Endothelial cell of umbilical vein (primary cell): ENCODE measurements around the gene LRRC10B. TPM values are rescaled to one million over a fixed set of nuclear protein-coding genes. Genes with fewer than 3 reads are reported as not detected.

ENCODE experiments used
- BruUV-seq: library from RNA; stranded (reverse); fragments of 400-500 nt; replicated peaks from 2 replicates; lab custom pipeline; 2021; lab: Mats Ljungman, UMichigan
- CTCF ChIA-PET: fragments of 300-600, 350-600 bp; sonication (Branson Sonifier 250); formaldehyde crosslinking; loops from one replicate; lab custom pipeline; 2021; ENCODE audit warnings: antibody characterized with exemption, inconsistent platforms; lab: Charles Lee
- POLR2A ChIA-PET: fragments of 300-600, 350-600 bp; sonication (Branson Sonifier 250); formaldehyde crosslinking; loops from one replicate; lab custom pipeline; 2021; ENCODE audit warnings: antibody characterized with exemption, inconsistent platforms; lab: Charles Lee
- DNase-seq: peaks from one replicate; pipeline ENCODE4 v3.0.0-alpha.2; 2011; ENCODE audit warnings: low read depth, low spot score
- FAIRE-seq: peaks from 2 replicates; lab custom pipeline; 2011; peaks lifted over from hg19 to GRCh38; lab: Jason Lieb, UNC
- H2AFZ ChIP-seq: 2 replicates; pipeline ENCODE4 v1.6.0; 2012; ENCODE audit warnings: low read depth, low read length, control low read depth, inconsistent platforms
- H3K27ac ChIP-seq: 2 replicates; pipeline ENCODE4 v1.5.1; 2011; ENCODE audit warnings: low read depth, mild to moderate bottlenecking, control low read depth, low read length, moderate library complexity; ENCODE audit not compliant: insufficient read depth
- H3K27me3 ChIP-seq, 2 experiments: 2 replicates each; pipeline versions ENCODE4 v1.6.0 to v1.6.1; 2011; ENCODE audit warnings: low read length in 2 of 2, mixed read lengths in 1 of 2; ENCODE audit not compliant: control insufficient read depth in 2 of 2, insufficient read depth in 2 of 2
- H3K36me3 ChIP-seq, 2 experiments: 2 replicates in 1 of 2; 3 replicates in 1 of 2; pipeline ENCODE4 v1.5.1; 2011; ENCODE audit warnings: low read length in 2 of 2, mild to moderate bottlenecking in 1 of 2, moderate library complexity in 1 of 2; ENCODE audit not compliant: control insufficient read depth in 2 of 2, insufficient read depth in 2 of 2; ENCODE audit errors: extremely low read depth in 1 of 2
- H3K4me1 ChIP-seq: 3 replicates; pipeline ENCODE4 v1.5.1; 2011; ENCODE audit warnings: mild to moderate bottlenecking, low read length; ENCODE audit not compliant: control insufficient read depth, insufficient read depth; ENCODE audit errors: extremely low read depth
- H3K4me2 ChIP-seq: 2 replicates; pipeline ENCODE4 v1.6.1; 2011; ENCODE audit warnings: low read length, control low read depth, mixed read lengths; ENCODE audit not compliant: insufficient read depth
- H3K4me3 ChIP-seq, 3 experiments: fragments of 200-600 bp in 1 of 3; sonication (generic), shearing (Covaris generic) in 1 of 3; replicated peaks in 1 of 3; 2 replicates each; pipeline ENCODE4 v1.5.1; 2011 to 2016; ENCODE audit warnings: control low read depth in 3 of 3, low read length in 3 of 3, mild to moderate bottlenecking in 2 of 3, inconsistent platforms in 1 of 3, low read depth in 1 of 3, moderate library complexity in 1 of 3; ENCODE audit not compliant: insufficient read depth in 1 of 3
- H3K79me2 ChIP-seq: 2 replicates; pipeline ENCODE4 v1.6.0; 2012; ENCODE audit warnings: low read length, inconsistent platforms; ENCODE audit not compliant: control insufficient read depth, insufficient read depth
- H3K9ac ChIP-seq: replicated peaks from 2 replicates; pipeline ENCODE3; 2011; ENCODE audit warnings: low read length, control low read depth; ENCODE audit not compliant: insufficient read depth; ENCODE audit errors: extremely low read depth
- H3K9me1 ChIP-seq: replicated peaks from 3 replicates; pipeline ENCODE4 v1.6.0; 2011; ENCODE audit warnings: mild to moderate bottlenecking, low read length; ENCODE audit not compliant: control insufficient read depth, insufficient read depth; ENCODE audit errors: extremely low read depth
- H3K9me3 ChIP-seq: replicated peaks from 2 replicates; pipeline ENCODE4 v1.5.1; 2012; ENCODE audit warnings: low read length, inconsistent platforms; ENCODE audit not compliant: control insufficient read depth, insufficient read depth
- H4K20me1 ChIP-seq: replicated peaks from 2 replicates; pipeline ENCODE3; 2011; ENCODE audit warnings: mild to moderate bottlenecking, low read length; ENCODE audit not compliant: control insufficient read depth, insufficient read depth; ENCODE audit errors: extremely low read depth
- CTCF ChIP-seq, 2 donors: IDR thresholded peaks; 1 replicate in 1 of 2; 2 replicates in 1 of 2; pipeline ENCODE4 v1.5.1; 2011; ENCODE audit warnings: low read length in 2 of 2, mild to moderate bottlenecking in 2 of 2, moderate library complexity in 2 of 2, control low read depth in 1 of 2, inconsistent platforms in 1 of 2, low read depth in 1 of 2; ENCODE audit not compliant: insufficient read depth in 1 of 2; ENCODE audit errors: extremely low read depth in 1 of 2
- EZH2 ChIP-seq: IDR thresholded peaks from 2 replicates; pipeline ENCODE4 v1.6.1; 2012; ENCODE audit warnings: borderline replicate concordance, low read depth, mild to moderate bottlenecking, moderate library complexity, low read length, inconsistent platforms; ENCODE audit not compliant: severe bottlenecking
- FOS ChIP-seq: IDR thresholded peaks from 2 replicates; pipeline ENCODE4 v1.6.1; 2011; ENCODE audit warnings: mild to moderate bottlenecking, low read length, moderate library complexity, borderline replicate concordance; ENCODE audit not compliant: insufficient read depth
- GATA2 ChIP-seq: IDR thresholded peaks from 2 replicates; pipeline ENCODE4 v1.7.0; 2011; ENCODE audit warnings: low read depth, mild to moderate bottlenecking, moderate library complexity, mixed read lengths, low read length; ENCODE audit not compliant: insufficient read length, insufficient read depth
- JUN ChIP-seq: IDR thresholded peaks from 2 replicates; pipeline ENCODE4 v1.6.1; 2011; ENCODE audit warnings: borderline replicate concordance, low read depth; ENCODE audit not compliant: insufficient read length, insufficient read depth
- MYC ChIP-seq: IDR thresholded peaks from one replicate; pipeline ENCODE4 v1.6.1; 2011; ENCODE audit warnings: mild to moderate bottlenecking, low read depth, low read length
- POLR2A ChIP-seq: IDR thresholded peaks from 2 replicates; pipeline ENCODE4 v1.6.1; 2012; ENCODE audit warnings: low read depth, mild to moderate bottlenecking, control low read depth, low read length
- POLR2AphosphoS5 ChIP-seq: IDR thresholded peaks from 2 replicates; pipeline ENCODE4 v1.6.1; 2012; ENCODE audit warnings: low read depth, mild to moderate bottlenecking, control low read depth, low read length, moderate library complexity; ENCODE audit not compliant: insufficient read depth
- dilution Hi-C: fragments of 300-500 bp; cut with MboI; formaldehyde crosslinking; loops from one replicate; pipeline ENCODE4 v1.15.0; 2019; ENCODE audit warnings: low sequenced_read_pairs; ENCODE audit not compliant: extremely low pct_ligation_motif_present
- intact Hi-C: fragments of 100-400 bp; cut with micrococcal nuclease; formaldehyde crosslinking; loops from one replicate; pipeline ENCODE4 v1.10.0; 2022
- polyA plus RNA-seq, 4 experiments: library from polyadenylated mRNA; depleted of rRNA in 3 of 4; stranded (reverse) in 3 of 4; unstranded in 1 of 4; fragments of >200 nt; gene quantifications; 2 replicates each; pipeline versions ENCODE4 v1.2.1 to v1.2.3, GENCODE V29; 2011 to 2012; ENCODE audit warnings: missing spikeins in 1 of 4
- total RNA-seq: library from RNA; stranded (reverse); gene quantifications from 2 replicates; pipeline ENCODE4 v1.2.3, GENCODE V29; 2021
- TF ChIP-seq, protein P1 (sequence below): IDR thresholded peaks from 2 replicates; pipeline ENCODE4 v1.6.1; 2011; ENCODE audit not compliant: insufficient read depth, insufficient read length

LRRC10B gene
- total and polyA plus RNA-seq, 2 donors (not counting 3 experiments of a cell fraction or from before 2014, with no cell fraction given) = not detected

DNA sequence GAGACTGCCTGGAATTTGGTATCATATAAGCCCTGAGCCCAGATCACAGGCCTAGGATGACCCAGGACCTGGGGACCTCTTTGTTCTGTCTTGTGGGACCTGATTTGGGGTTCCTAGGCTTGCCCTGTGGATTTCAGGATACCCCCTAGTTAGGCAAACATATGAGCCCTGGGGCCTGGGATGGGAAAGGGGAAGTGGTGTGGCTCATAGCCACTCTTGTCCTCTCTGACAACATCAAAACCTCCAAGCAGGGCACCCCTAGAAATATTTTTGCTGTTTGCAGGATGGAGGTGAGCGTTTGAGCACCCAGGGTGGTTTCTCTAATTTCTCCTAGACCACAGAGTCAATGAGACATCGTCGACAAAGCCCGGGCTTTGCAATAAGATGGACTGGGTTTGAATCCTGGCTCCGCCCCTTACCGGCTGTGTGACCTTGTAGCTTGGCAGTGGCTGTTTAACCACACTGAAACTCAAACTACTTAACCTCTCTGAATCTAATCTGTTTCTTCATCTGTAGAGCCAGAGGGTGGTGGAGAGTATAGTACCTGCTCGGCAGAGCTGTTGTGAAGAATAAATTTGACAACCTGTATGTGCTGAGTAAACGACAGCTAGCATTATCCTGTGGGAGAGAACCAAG lies 5.3 kb upstream of the LRRC10B start:
- no TSS peak for BruUV-seq
- no peaks in the 10 kb centered on the region for H3K36me3 ChIP-seq
- H2AFZ ChIP-seq = no peak overlapping the region
- no peaks in the 10 kb centered on the region for H3K9me3 ChIP-seq
- dilution Hi-C loops (no loop called here), intact Hi-C loops (no loop called here)
- H3K4me1 ChIP-seq = no peaks in the 10 kb centered on the region
- no peak overlapping the region for H3K9ac ChIP-seq
- FAIRE-seq (no peak), DNase-seq (no peak)
- ChIA-PET POLR2A (no interaction called here), CTCF (interaction anchor here (1.5 to 5.4 kb wide), 3 partner anchors 11 to 21 kb away, joined by 4 to 34 read pairs (median 7); no protein-coding TSS in a partner anchor)
- TF ChIP-seq JUN (no peak), POLR2AphosphoS5 (no peak), CTCF (IDR thresholded peaks at IDR 0.05; ENCODE audit: extremely low read depth in 1 of 2, insufficient read depth in 1 of 2, low read depth in 1 of 2, low read length in 2 of 2) (no peak), EZH2 (no peak), FOS (no peak), MYC (no peak), GATA2 (no peak), POLR2A (no peak)
- TF ChIP-seq, protein P1, sequence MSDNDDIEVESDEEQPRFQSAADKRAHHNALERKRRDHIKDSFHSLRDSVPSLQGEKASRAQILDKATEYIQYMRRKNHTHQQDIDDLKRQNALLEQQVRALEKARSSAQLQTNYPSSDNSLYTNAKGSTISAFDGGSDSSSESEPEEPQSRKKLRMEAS = no peak
- no peak overlapping the region for H3K27ac ChIP-seq
- no peak overlapping the region for H3K4me2 ChIP-seq
- H3K9me1 ChIP-seq = no peaks in the 10 kb centered on the region
- H3K4me3 ChIP-seq = no peak overlapping the region
- no peaks in the 10 kb centered on the region for H4K20me1 ChIP-seq
- H3K27me3 ChIP-seq = peaks cover 21 to 23% of the 10 kb centered on the region in 2 experiments
- no peaks in the 10 kb centered on the region for H3K79me2 ChIP-seq
